NCI-H345 treated with DMSO at 0.1 percent for 48 hours (cell line): Measurements from ENCODE around the gene MBLAC1.
A peak's percentile ranks its signal among the peaks of the same experiment; 100 is the strongest.
"Not testable (repeated sequence)": the region's sequence is repeated elsewhere in the genome, so short reads cannot be mapped to it uniquely, and the experiment has no call there.

ENCODE experiments used
- DNase-seq: peaks from one replicate; lab custom pipeline; 2025; ENCODE audit not compliant: unreplicated experiment; lab: John Stamatoyannopoulos, UW

Gene MBLAC1

DNA sequence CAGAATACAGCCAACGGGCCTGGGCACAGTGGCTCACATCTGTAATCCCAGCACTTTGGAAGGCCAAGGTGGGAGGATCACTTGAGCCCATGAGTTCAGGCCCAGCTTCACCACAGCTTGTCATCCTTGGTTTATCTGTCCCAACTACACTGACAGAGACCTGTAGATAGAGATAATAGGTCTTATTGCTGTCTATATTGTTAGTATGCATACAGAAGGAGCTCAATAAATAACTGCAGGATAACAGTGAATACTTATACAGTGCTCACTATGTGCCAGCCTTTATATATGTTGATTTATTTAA, 6.1 kb upstream of the MBLAC1 start:
- DNase-seq, result no peak

DNA sequence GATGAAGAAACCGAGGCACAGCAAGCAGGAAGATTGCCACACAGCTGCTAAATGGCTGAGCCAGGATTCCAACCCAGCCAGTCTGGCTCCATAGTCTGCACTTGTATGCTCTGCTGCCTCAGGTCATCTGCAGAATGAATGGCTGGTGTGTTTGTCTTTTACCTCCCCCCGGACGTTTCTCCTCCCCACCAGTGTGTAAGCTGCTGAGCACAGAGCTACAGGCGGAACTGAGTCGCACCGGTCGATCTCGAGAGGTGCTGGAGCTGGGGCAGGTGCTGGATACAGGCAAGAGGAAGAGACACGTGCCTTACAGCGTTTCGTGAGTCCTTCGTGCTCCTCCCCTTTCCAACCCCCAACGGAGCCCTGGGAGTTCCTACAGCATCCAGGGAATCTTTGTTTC, 4.7 kb upstream of the MBLAC1 start:
- DNase-seq, result peak; percentile 88

DNA sequence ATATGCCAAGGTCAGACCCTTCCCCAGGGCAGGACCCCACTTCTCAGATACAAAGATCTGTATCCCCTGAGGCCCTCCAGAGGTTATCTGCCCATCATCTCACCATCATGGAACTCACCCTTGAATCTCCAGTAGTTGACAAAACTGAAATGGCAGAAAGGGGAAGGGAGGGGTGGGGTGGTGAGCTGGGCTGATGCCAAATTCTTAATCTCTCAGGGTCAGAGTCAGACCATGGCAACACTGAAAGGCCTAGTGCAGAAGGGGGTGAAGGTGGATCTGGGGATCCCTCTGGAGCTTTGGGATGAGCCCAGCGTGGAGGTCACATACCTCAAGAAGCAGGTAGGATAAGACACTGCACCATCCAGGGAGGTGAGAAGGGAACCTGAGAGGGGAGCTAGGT, 4.2 kb upstream of the MBLAC1 start:
- no peak for DNase-seq

DNA sequence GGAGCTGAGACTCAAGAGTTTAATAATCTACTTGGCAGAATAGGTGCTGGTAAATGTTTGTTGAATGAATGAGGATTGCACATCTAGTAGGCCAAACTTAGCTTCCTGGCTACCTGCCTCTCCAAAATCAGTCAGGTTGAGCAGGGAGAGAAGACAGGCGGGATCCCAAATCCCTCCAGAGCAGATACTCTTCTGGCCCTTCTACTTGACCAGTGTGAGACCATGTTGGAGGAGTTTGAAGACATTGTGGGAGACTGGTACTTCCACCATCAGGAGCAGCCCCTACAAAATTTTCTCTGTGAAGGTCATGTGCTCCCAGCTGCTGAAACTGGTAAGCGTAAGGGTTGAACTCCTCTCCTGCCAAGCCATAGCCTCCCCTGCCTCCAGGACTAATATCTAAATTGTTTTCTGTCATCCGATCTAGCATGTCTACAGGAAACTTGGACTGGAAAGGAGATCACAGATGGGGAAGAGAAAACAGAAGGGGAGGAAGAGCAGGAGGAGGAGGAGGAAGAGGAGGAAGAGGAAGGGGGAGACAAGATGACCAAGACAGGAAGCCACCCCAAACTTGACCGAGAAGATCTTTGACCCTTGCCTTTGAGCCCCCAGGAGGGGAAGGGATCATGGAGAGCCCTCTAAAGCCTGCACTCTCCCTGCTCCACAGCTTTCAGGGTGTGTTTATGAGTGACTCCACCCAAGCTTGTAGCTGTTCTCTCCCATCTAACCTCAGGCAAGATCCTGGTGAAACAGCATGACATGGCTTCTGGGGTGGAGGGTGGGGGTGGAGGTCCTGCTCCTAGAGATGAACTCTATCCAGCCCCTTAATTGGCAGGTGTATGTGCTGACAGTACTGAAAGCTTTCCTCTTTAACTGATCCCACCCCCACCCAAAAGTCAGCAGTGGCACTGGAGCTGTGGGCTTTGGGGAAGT, 2.2 kb upstream of the MBLAC1 start:
- no peak for DNase-seq

DNA sequence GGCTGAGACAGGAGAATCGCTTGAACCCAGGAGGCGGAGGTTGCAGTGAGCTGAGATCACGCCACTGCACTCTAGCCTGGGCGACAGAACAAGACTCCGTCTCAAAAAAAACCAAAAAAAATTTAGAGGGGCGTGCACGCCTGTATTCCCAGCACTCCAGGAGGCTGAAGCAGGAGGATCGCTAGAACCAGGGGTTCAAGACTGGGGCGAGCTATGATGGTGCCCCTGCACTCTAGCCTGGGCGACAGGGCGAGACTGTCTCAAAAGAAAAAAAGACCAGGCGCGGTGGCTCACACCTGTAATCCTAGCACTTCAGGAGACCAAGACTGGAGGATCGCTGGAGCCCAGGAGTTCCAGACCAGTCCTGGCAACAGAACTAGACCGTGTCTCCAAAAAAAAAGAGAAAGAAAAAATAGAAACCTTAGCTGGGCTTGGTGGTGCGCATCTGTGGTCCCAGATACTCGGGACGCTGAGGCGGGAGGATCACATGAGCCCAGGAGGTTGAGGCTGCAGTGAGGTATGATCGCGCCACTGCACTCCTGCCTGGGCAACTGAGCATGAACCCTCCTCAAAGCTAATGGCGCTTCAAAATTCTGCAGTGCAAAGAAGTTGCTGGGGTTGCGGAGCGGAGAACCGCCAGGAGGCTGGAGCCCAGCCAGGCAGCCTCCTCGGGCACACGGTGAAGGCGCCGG, 382 bp upstream of the MBLAC1 start:
- DNase-seq, result no peak

DNA sequence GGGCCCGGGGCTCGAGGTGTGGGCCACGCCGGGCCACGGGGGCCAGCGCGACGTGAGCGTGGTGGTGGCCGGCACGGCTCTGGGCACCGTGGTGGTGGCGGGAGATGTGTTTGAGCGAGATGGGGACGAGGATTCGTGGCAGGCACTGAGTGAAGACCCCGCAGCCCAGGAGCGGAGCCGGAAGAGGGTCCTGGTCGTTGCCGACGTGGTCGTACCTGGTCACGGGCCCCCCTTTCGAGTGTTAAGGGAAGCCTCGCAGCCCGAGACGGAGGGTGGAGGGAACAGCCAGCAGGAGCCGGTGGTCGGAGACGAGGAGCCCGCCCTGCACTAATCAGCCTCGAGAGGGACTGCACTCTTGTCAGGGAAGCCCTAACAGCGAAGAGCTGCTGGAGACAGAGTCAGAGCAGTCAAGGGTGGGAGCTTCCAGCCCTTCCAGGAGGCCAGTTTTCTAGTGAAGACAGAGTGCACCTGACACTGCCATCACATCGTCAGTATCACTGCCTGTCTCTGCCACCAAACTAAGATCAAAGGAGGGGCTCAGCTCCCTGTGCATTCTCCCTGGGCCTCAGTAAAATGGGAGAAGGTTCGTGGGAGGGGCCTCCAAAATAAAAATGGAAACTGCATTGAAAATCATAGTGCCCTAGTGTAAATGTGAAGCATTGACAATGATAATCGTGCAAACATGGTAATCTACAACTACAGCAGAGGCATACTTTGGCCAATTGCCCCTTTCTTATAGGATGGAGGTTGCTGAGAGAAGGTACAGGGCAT, 1.3 kb downstream of the MBLAC1 start:
- no peak for DNase-seq

DNA sequence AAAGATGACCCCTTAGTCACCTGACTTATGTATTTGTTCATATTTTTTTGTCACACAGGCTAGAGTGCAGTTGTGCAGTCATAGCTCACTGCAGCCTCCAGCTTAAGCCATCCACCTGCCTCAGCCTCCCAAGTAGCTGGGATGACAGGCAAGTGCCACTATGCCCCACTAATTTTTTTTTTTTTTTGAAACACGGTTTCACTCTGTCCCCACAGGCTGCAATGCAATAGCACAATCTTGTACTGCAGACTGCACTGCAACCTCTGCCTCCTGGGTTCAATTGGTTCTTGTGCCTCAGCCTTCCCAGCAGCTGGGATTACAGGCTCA, 1.8 kb downstream of the MBLAC1 start:
- no peak for DNase-seq

DNA sequence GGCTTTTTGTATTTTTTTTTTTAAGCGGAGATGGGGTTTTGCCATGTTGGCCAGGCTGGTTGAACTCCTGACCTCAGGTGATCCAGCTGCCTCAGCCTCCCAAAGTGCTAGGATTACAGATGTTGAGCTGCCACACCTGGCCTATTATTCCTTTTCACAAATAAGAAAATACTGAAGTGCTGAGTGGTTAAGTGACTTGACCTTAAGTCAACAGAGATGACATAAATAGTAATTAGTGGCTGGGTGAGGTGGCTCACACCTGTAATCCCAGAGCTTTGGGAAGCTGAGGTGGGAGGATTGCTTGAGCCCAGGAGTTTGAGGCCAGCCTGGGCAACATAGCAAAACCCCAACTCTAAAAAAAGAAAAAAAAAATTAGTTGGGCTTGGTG, 3.4 kb downstream of the MBLAC1 start:
- not testable (repeated sequence) for DNase-seq

DNA sequence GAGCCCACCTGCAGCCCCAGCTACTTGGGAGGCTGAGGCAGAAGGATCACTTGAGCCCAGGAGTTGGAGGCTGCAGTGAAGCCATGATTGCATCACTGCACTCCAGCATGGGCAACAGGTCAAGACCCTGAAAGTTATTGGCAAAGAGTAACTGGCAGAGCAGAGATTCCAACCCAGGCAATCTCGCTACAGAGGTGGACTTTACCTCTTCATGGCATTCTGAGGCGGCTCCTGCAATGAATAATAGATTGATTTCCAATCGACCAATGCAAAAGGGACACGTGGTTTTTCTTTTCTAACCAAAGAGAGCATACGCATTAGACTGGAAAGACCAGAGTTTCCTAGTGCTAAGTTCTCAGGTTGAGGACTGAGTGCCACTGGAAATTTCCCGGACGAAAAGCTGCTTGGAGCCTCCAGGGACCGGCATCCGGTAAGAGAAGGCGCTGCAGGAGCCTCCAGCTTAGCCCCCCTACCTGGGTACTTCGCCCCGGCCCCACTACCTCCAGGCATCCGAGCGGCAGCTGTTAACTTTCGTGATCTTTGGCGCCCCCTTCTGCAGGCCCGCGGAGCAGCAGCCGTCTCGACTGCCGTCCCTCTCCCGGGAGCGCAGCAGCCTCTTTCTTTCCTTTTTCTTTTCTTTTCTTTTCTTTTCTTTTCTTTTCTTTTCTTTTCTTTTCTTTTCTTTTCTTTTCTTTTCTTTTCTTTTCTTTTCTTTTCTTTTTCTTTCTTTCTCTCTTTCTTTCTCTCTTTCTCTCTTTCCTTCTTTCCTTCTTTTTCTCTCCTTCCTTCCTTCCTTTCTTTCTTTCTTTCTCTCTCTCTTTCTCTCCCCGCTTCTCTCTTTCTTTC, 4.1 kb downstream of the MBLAC1 start:
- peak; percentile 57 for DNase-seq

DNA sequence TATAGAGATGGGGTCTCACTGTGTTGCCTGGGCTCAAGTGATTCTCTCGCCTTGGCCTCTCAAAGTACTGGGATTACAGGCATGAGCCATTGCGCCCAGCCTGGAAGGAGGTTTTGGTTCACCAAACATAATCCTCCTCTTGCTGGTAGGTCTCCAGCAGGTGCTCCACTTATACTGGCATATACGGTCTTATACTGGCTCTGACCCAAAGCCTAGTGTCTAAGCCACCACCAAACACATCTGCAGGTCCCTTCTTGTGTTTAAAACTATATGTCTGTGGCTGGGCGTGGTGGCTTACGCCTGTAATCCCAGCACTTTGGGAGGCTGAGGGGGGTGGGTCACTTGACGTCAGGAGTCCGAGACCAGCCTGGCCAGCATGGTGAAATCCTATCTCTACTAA, 5.4 kb downstream of the MBLAC1 start:
- no peak for DNase-seq

DNA sequence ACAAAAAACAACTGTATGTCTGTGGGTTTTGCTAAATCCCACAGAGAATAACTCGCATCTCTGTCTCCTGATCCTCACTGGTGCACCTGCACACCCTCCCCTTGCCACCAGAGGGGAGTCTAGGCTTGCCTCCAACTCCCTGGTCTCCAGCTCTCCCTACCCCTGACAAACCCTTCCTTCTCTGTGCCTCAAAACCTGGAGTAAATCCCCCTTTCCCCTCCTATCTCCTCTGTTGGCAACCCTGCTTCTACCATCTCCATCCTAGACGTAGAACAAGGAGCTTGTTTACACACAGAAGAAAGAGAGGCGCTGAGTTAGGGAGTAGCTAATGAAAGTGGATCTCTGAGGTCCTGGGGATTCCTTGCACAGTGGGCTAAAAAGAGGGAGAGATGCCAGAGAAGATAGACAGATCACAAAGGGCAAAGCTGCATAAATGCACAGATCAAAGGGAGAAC, 6.0 kb downstream of the MBLAC1 start:
- DNase-seq, result peak; percentile 24

DNA sequence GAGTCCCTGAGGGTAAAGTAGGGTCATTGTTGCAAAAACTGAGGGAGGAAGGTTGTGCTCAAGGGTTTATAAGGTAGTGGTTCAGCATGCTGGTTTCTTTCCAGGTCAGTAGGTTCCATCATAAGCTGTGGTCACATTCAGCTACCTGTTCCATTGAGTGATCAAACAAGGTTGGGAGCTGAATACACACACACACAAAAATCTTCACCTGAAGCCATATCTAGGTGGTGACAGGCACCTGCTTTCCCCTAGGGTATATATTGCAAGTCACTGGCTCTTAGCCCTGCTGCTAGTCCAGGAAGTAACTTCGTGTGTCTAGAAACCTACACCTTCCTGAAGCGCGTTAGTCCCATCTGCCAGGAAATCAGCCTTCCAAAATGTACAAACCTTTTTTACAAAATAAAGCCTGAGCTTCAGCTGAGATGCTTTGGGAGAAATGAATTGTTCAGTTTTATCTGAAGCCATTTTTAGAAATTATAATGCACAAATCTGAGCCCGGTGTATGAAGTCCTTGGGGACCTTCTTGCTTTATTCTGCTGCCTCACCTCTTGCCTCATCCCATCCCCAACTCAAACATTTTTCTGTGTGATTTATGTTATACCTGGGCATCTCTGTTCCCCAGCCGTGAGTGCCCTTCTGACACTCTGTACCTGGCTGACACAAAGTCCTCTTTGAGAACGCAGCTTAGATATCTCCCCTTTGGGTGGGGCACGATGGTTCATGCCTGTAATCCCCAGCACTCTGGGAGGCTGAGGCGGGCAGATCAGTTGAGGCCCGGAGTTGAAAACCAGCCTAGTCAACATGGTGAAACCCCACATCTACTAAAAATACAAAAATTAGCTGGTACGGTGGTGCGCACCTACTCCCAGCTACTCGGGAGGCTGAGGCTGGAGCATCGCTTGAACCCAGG, 11.3 kb downstream of the MBLAC1 start:
- DNase-seq, result no peak

DNA sequence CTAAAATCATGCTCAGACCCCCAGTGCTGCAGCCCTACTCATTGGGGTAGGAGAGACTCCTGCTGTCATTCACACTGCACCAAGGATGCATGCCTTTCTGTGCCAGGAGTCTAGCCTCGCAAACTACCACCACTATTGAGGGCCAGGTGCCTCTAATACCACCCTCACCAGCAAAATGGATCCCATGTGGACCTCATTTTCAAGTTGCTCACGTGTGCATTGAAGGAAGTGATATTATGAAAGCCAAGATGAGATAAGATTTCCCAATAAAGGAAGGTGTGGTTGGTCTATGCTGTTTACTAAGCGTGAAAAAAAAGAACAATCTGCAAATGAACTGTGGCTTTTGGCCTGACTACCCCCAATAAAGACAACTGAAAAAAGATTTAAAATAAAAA, 14.8 kb downstream of the MBLAC1 start:
- no peak for DNase-seq

DNA sequence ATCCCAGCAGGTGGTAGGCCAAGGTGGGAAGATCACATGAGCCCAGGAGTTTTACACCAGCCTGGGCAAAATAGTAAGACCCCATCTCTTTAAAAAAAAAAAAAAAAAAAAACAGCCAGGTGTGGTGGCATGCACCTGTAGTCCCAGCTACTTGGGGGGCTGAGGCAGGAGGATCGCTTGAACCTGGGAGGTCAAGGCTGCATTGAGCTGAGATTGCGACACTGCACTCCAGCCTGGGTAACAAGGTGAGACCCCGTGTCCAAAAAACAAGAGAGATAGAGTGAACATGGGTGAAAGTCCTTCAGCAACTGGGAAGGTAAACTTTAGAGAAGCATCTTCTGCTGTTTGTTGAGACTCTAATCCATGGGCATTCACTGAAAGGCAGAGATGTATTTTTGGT, 15.7 kb downstream of the MBLAC1 start:
- DNase-seq, result no peak

DNA sequence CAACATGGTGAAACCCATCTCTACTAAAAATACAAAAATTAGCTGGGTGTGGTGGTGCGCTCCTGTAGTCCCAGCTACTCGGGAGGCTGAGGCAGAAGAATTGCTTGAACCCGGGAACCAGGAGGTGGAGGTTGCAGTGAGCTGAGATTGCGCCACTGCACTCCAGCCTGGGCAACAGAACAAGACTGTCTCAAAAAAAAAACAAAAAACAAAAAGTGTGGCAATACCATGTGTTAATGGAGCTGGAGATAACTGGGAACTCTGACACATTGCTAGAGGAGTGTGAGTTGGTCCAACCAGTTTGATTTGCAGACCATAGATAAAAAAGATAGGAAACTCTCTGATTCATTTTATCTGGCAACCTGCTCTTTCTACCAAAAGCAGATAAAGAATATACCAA, 19.6 kb downstream of the MBLAC1 start:
- DNase-seq, result not testable (repeated sequence)

DNA sequence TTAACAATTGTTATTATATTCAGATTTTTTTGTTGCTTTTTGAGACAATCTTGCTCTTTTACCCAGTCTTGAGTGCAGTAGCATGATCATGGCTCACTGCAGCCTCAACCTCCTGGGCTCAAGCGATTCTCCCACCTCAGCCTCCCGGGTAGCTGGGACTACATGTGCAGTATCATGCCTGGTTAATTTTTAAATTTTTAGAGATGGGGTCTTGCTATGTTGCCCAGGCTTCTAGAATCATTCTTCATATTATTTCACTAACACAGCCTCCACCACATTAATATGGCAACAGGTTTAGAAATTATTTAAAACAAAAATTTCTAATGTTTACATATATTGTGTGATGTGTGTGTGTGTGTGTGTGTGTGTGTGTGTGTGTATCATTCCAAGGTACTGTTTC, 20.5 kb downstream of the MBLAC1 start:
- DNase-seq, result no peak

DNA sequence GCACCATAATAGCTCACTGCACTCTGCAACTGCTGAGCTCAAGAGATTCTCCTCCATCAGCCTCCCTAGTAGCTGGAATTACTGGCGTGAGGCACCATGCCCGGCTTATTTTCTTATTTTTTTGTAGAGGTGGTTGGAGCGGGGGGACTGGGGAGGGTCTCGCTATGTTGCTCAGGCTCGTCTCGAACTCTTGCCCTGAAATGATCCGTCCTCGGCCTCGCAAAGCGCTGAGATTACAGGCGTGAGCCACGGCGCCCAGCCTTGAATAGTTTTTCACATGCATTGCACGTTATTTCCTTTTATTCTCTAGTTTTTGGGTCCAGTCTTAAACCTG, 21.4 kb downstream of the MBLAC1 start:
- DNase-seq, result no peak

DNA sequence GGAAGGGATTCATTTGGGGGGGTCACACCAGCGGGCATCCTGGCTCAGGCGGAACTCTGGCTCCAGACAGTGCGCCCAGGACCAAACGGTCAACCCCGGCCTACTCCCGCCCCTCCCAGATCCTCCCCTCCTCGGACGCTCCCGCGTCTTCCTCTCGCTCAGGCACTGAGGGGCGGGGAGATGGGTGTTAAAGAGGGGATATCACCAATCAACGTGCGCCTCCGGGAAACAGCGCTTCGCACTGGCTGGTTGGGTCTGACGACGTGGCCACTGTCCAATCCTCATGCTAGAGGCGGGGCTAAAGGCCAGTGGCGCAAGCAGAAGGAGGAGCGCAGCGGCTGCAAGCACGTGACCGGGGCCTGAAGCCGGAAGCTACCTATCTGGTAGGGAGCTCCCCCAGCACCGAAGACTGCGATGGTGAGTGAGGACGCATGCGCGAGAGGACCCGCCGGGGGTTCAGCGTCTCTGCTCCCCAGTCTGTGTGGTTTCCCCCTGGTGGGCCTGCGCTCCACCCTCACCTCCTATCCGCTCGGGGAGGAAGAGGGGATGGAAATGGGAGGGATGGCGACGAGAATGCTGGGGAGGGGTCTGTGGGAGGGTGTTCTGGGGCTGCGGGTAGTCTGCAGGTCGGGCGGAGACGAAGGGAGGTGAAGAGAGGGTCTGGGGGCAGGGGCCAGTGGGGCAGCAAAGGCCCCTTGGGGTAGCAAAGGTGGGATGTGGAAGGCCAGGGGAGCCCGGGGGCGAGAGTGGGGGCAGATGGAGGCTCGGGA, 22.0 kb downstream of the MBLAC1 start, which contains the start of gene LAMTOR4:
Gene LAMTOR4, plus strand, starts transcription at position 360 of the 770 bp plus-strand sequence. Its CDS starts 55 bp downstream, at position 415.
- DNase-seq, result peak; percentile 99

DNA sequence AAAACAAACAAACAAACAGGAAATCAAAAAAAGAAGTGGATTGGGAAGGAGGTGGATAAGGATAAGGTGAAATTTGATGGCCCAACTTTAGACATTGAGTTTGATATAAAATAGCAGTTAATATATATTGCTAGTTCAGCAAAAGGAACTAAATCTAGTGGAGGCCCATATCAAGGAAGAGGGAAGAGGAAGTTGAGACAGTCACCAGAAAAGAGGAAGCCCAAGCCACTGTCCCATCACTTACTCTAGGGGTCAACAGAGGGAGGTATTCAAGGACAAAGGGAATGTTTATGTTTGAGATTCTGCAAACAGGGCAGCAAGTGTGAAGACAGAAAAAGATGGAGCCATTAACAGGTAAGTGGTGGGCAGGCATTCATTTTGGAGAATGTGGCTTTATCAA, 25.6 kb downstream of the MBLAC1 start:
- DNase-seq, result no peak
